ENCODE data around the gene FOXO3.
"Not testable (repeated sequence)": the region's sequence is repeated elsewhere in the genome, so short reads cannot be mapped to it uniquely, and the experiment has no call there.

FOXO3 gene

DNA sequence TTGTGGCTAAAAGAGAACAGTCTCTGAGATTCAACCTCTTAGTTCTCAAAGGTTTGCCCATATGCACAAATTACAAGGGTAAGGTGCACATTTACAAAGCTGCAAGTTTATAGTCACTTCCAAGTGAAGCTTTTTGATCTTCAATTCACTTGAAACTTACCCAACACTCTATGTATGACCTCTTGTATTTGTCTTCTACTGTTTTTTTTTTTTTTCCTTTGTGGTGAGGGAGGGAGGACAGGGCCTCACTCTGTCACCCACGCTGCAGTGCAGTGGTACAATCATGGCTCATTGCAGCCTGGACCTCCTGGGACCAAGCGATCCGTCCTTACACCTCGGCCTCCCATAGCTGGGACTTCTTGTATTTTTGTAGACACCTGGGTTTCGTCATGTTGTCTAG lies 4.5 kb upstream of the FOXO3 start:
- no peak for DNase-seq

DNA sequence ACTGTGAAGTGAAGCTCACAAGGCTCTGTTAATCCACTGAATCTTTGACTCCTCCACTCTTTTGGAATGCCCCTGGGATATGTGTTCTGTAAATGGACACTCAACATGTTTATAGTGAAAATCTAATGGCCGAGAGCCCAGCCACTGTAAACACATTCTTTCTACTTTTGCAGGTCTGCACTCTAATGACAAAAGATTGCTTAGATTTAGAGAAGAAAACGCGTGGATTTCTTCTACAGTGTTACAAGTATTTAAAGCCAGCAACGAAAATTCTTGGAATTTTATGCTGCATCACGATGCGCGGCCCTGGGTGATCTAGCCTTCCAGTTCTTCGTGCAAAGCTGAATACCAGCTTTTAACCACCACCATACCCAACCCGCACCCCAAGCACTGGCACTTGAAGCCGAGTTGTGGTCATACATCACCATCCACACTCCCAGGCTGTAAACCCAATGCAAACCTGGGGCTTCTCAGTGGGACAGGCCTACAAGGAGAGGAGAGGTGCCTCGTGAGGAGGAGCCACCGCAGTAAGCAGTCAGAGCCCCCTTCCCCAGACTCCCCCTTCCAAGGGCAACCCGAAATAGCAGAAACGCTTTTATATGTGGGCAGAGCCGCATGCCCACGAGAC lies 3.7 kb upstream of the FOXO3 start:
- DNase-seq: no peak

GRCh38 chr6:108557494-108558371 lies 3.0 kb upstream of the FOXO3 start:
- DNase-seq: peak; percentile 18

DNA sequence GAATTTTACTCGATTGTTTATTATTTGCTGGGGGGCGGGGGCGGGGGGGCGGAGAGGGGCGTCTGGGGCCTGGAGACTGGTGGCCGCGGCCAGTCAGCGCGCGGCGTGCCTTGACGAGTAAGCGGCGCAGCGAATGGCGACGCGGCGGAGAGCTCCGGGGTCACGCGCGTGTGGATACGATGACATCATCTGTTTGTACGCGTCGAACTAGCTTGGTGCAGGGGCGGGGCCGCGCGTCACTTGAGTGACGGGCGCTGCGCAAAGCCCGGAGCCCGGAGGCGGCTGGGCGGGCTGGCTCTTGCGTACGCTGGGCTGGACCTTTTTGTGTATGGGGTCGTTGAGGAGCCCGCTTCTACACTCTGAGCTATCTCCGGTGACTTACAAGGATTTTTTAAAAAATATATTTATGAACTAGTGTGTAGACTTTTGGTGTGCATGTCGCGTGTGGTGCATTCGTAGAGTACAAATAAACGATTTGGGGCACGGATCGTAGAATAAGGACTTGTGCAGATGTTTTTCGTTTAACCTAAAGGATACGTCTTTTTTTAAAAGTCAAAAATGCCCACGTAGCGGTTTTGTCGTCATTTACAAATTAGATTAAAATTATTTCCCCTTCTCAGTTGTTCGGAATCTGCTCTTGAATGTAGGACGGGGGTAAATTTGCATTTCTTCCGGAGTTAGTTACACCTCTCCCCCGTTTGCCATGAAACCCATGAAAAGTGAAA lies 2.2 kb upstream of the FOXO3 start:
- peak; percentile 51 for DNase-seq

DNA sequence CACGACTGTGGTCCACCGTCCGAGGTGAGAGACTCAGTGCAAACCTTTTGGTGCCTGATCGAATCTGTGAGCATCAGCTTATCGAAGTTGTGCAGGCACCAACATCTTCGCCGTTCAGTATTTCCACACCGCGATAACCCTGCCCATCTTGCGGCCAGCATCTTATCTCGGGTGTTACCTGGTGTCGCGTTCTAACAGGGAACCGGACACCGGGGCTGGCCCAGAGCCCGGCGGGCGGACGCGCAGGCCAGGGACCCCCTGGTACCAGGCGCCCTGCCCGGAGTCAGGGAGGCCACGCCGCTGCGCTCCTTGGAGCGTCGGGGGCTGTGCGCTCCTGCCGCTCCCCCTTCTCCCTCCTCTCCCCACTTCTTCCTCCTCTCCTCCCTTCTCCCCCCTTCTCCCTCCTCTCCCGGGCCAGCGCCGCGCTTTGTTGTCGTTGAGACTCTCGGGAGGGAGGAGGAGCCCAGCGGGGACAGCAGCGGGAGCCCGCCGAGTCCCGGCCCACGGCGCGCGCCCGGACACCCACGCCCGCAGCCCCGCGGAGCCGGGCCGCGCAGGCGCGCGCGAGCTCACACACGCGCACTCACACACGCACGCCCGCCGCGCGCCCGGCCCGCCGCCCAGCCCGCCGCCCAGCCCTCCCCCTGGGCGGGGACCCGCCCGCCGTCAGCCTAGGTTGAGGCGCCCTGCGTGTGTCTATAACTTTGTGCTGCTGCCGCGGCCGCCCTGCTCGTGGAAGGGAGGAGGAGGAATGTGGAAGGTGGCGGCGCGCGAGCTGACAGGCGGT lies 1.4 kb upstream of the FOXO3 start:
- DNase-seq: peak; percentile 8

- no peak for DNase-seq
Observed at GRCh38 chr6:108559884-108560462, 744 bp upstream of the FOXO3 start.

GRCh38 chr6:108561309-108561647 lies 561 bp downstream of the FOXO3 start:
- not testable (repeated sequence) for DNase-seq

DNA sequence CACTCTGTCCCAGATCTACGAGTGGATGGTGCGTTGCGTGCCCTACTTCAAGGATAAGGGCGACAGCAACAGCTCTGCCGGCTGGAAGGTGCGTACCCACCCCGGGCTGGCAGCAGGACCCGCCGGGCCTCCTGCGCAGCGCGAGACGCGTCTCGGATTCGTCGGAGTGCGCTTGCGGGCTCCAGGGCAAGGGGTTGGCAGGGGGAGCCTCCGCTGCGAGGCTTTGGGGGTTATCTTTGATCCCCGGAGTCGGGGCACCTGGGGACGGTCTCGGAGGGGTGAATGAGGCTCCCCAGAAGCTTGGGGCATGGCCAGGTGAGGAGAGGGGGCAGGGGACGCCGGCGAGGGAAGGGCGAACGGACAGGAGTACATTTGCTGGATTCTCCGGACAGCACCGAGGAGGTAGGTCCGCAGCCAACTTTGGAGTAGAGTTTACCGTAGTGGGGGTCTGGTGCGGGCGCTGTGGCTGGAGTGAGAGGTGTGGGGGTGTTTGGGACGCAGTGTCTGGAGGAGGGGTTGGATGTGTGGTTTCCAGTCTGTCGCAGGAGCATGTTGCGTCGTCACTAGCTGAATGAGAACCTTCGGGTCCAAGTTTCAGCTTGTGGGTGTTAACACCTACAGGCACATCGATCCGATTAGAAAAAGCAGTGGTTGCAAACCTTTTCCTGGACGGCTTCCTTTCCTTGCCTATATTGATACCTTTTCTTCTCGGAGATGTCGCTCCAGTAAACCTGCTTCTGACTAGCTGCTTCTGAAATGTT lies 1.2 kb downstream of the FOXO3 start:
- DNase-seq: no peak

GRCh38 chr6:108562503-108562993 lies 1.8 kb downstream of the FOXO3 start:
- DNase-seq: peak; percentile 21

DNA sequence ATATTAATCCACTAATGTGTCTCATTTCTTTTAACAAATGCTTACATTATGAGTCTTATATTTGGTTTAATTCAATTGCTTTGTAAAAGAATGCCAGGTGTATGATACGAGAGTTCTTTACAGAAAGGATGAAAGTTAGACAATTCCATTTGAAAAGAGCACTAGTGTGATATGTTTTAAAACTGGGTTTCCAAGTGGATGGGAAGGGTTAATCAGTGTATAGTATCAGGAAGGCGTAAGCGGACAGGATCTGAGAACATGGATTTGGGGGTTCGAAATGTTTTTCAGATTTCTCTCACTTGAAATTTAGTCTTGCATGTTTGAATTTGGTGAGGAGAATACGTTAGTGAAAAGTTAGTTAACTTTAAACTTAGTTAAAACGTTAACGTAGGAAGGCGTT lies 2.6 kb downstream of the FOXO3 start:
- no peak for DNase-seq

GRCh38 chr6:108564178-108564577 lies 3.5 kb downstream of the FOXO3 start:
- DNase-seq: no peak

- DNase-seq: no peak
Observed at GRCh38 chr6:108565091-108565766, 4.5 kb downstream of the FOXO3 start.

DNA sequence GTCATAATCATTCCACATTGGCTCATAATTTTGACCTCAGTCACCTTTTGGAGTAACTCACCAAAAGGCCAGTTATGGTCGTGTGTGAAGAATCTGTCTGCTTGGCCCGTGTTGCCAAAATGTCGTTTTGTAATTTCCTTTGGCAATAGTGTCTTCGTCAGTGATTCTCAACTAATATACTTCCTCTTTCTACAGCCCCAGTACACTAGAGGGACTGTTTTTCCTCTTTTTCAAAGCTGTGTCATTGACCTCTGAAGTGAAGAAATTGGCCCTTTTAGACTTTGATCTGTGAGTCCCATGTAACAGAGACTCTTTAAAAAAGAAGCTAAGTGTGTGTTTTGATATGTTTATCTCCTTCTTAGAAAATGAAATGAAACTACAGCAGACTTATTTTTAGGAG lies 5.2 kb downstream of the FOXO3 start:
- DNase-seq: no peak

GRCh38 chr6:108566406-108566805 lies 5.7 kb downstream of the FOXO3 start:
- no peak for DNase-seq

DNA sequence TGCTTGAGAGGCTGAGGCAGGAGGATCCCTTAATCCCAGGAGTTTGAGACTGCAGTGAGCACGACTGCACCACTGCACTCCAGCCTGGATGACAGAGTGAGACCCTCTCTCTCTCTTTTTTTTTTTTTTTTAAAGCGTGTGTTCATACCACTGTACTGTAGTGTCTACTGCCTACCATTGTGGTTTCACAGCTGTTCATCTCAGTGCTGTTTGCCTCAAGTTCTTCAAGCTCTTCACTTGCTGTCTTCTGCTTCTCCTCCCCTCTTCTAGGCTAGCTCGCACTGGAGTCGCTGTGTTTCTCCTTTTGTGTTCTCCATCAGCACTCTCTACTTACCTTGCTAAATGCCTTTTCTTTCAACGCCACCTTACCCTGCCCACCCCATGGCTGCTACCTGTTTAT lies 7.4 kb downstream of the FOXO3 start:
- no peak for DNase-seq

DNA sequence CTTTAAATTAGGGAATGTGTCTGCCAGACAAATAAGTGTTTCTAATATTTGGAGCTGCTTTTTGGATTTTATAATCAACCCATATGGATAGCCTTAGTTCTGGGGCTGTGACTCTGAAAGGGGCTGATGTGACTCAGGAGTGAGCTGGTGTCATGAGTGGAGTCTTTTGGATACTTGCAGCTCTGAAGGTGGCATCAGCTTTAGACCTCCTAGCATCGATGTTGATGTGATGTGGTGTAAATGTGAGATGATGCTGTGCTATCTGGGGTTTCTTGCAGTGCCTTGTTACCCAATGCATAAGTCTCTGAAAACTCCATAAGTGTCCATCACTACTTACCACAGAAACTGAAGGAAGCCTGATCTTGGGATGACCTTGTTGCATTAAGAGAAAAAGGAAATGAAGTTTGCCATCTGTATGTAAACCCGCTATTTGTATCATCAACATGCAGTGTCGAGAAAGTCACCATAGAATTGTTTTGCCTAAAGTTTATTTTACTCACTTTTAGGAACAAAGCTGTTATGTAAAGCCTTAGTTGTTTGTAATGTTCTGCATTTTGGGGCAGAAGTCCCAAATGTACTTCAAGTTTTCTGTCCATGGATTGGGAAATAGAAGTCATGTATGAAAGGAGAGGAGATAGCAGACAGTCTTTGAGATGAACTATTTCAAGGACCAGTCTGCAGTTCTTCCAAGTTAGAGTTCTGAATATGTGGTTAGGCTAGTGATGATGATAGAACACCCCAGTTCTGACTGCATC lies 8.0 kb downstream of the FOXO3 start:
- DNase-seq: no peak

- DNase-seq: no peak
Observed at GRCh38 chr6:108570517-108570916, 9.8 kb downstream of the FOXO3 start.

- no peak for DNase-seq
Observed at GRCh38 chr6:108574457-108575141, 13.9 kb downstream of the FOXO3 start.

DNA sequence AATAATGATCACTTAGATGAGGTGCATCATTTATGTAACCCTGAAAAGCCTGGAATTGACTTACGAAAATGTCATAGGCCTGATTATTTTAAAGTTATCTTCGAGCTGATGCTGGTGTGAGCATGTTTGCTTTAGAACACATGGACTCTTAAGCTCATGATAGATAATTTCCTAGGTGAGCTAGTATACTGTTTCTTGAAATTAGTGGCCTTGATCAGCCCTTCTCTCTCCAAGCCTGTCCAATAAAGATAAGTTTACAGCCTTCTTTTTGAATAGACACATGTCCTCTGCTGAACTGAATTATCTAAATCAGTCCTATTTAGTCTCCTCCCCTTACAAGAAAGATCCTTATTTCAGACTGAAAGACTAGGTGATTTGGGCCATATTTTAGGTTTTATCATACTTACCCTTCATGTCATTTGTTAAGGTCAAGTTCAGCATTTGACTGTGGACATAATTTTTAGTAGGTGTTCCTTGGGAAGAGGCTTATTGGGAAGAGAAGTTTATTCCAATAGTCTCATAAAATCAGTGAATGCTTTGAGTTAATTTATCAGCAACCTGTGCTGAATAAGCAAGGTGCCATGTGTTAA lies 15.3 kb downstream of the FOXO3 start:
- DNase-seq: no peak
